Measurements from ENCODE around the gene DAB1. TPM values are rescaled to one million over a fixed set of nuclear protein-coding genes. Genes with fewer than 3 reads are reported as not detected.

The DAB1 gene
- total and polyA plus RNA-seq, 7 experiments from 2014 or later = 0.27 to 1.9 (median 0.43) TPM; not detected in 1

GRCh38 chr1:57294177-57294576, 129.7 kb downstream of the DAB1 start:
- Mint-ChIP-seq H3K4me1 (no peaks in the 10 kb centered on the region), H3K27me3 (peaks cover 0 to 11% (median 7%) of the 10 kb centered on the region in 5 donors), H3K27ac (no peak overlapping the region), H3K4me3 (no peak overlapping the region), H3K36me3 (no peaks in the 10 kb centered on the region), H3K9me3 (peaks cover 0 to 6% (median 0%) of the 10 kb centered on the region in 11 donors)
- ChIA-PET CTCF (interaction anchor here (0.7 kb wide), 2 partner anchors 33 to 220 kb away, joined by 4 to 6 read pairs; no protein-coding TSS in a partner anchor), POLR2A (no interaction called here)
- H3K27ac ChIP-seq (ENCODE audit: low read depth, low read length) = no peak overlapping the region
- H3K36me3 ChIP-seq (ENCODE audit: control insufficient read depth in 2 of 3, insufficient read depth in 3 of 3, low read length in 3 of 3) = no peaks in the 10 kb centered on the region
- intact Hi-C loops (cut with micrococcal nuclease) = no loop called here
- H3K9me3 ChIP-seq (ENCODE audit: control insufficient read depth in 2 of 3, low read length in 3 of 3) = no peaks in the 10 kb centered on the region
- DNase-seq (no peak), ATAC-seq (no peak)
- H3K4me3 ChIP-seq (ENCODE audit: low read length) = no peak overlapping the region
- no peaks in the 10 kb centered on the region for H3K4me1 ChIP-seq (ENCODE audit: control insufficient read depth in 2 of 2, insufficient read depth in 2 of 2, low read length in 2 of 2)
- no peaks in the 10 kb centered on the region for H3K27me3 ChIP-seq (ENCODE audit: control insufficient read depth in 2 of 2, insufficient read depth in 2 of 2, low read length in 2 of 2)

- DNase-seq (no peak), ATAC-seq (no peak)
- Mint-ChIP-seq H3K4me3 (no peak overlapping the region), H3K36me3 (no peaks in the 10 kb centered on the region), H3K27me3 (peaks cover 4 to 17% (median 12%) of the 10 kb centered on the region in 5 donors), H3K4me1 (no peaks in the 10 kb centered on the region), H3K27ac (no peak overlapping the region), H3K9me3 (peaks cover 0 to 6% (median 0%) of the 10 kb centered on the region in 11 donors)
- H3K9me3 ChIP-seq (ENCODE audit: control insufficient read depth in 2 of 3, low read length in 3 of 3) = no peaks in the 10 kb centered on the region
- H3K36me3 ChIP-seq (ENCODE audit: control insufficient read depth in 2 of 3, insufficient read depth in 3 of 3, low read length in 3 of 3) = no peaks in the 10 kb centered on the region
- no peaks in the 10 kb centered on the region for H3K27me3 ChIP-seq (ENCODE audit: control insufficient read depth in 2 of 2, insufficient read depth in 2 of 2, low read length in 2 of 2)
- no peak overlapping the region for H3K27ac ChIP-seq (ENCODE audit: low read depth, low read length)
- H3K4me1 ChIP-seq (ENCODE audit: control insufficient read depth in 2 of 2, insufficient read depth in 2 of 2, low read length in 2 of 2) = no peaks in the 10 kb centered on the region
- H3K4me3 ChIP-seq (ENCODE audit: low read length) = no peak overlapping the region
- ChIA-PET POLR2A (no interaction called here), CTCF (no interaction called here)
- intact Hi-C loops (cut with micrococcal nuclease) = no loop called here
These were observed 130.6 kb downstream of the DAB1 start for GRCh38 chr1:57293214-57293613.

- Mint-ChIP-seq H3K4me1 (no peaks in the 10 kb centered on the region), H3K27ac (no peak overlapping the region), H3K9me3 (peaks cover 0 to 6% (median 0%) of the 10 kb centered on the region in 11 donors), H3K36me3 (no peaks in the 10 kb centered on the region), H3K27me3 (peaks cover 6 to 25% (median 19%) of the 10 kb centered on the region in 5 donors), H3K4me3 (no peak overlapping the region)
- ChIA-PET POLR2A (no interaction called here), CTCF (no interaction called here)
- Histone ChIP-seq H3K4me1 (ENCODE audit: control insufficient read depth in 2 of 2, insufficient read depth in 2 of 2, low read length in 2 of 2) (no peaks in the 10 kb centered on the region), H3K9me3 (ENCODE audit: control insufficient read depth in 2 of 3, low read length in 3 of 3) (no peaks in the 10 kb centered on the region), H3K36me3 (ENCODE audit: control insufficient read depth in 2 of 3, insufficient read depth in 3 of 3, low read length in 3 of 3) (no peaks in the 10 kb centered on the region), H3K4me3 (ENCODE audit: low read length) (no peak overlapping the region), H3K27ac (ENCODE audit: low read depth, low read length) (no peak overlapping the region), H3K27me3 (ENCODE audit: control insufficient read depth in 2 of 2, insufficient read depth in 2 of 2, low read length in 2 of 2) (no peaks in the 10 kb centered on the region)
- intact Hi-C loops (cut with micrococcal nuclease) = no loop called here
- ATAC-seq = no peak
- DNase-seq = no peak
These were observed 134.1 kb downstream of the DAB1 start for GRCh38 chr1:57289781-57290180.

- Mint-ChIP-seq H3K36me3 (no peaks in the 10 kb centered on the region), H3K4me1 (peaks cover 0 to 2% (median 0%) of the 10 kb centered on the region in 7 donors), H3K4me3 (no peak overlapping the region), H3K9me3 (peaks cover 0 to 3% (median 0%) of the 10 kb centered on the region in 11 donors), H3K27ac (no peak overlapping the region), H3K27me3 (peaks cover 8 to 25% (median 14%) of the 10 kb centered on the region in 5 donors)
- ChIA-PET CTCF (no interaction called here), POLR2A (no interaction called here)
- Histone ChIP-seq H3K27me3 (ENCODE audit: control insufficient read depth in 2 of 2, insufficient read depth in 2 of 2, low read length in 2 of 2) (no peaks in the 10 kb centered on the region), H3K36me3 (ENCODE audit: control insufficient read depth in 2 of 3, insufficient read depth in 3 of 3, low read length in 3 of 3) (no peaks in the 10 kb centered on the region), H3K27ac (ENCODE audit: low read depth, low read length) (no peak overlapping the region), H3K4me1 (ENCODE audit: control insufficient read depth in 2 of 2, insufficient read depth in 2 of 2, low read length in 2 of 2) (no peaks in the 10 kb centered on the region), H3K9me3 (ENCODE audit: control insufficient read depth in 2 of 3, low read length in 3 of 3) (no peaks in the 10 kb centered on the region), H3K4me3 (ENCODE audit: low read length) (no peak overlapping the region)
- intact Hi-C loops (cut with micrococcal nuclease) = no loop called here
- no peak for DNase-seq
- no peak for ATAC-seq
These were observed 137.9 kb downstream of the DAB1 start for GRCh38 chr1:57285992-57286391.

GRCh38 chr1:57282411-57282810, 141.4 kb downstream of the DAB1 start:
- intact Hi-C loops (cut with micrococcal nuclease) = no loop called here
- peaks cover 0 to 2% (median 0%) of the 10 kb centered on the region in 11 donors for H3K9me3 Mint-ChIP-seq
- H3K4me1 ChIP-seq (ENCODE audit: control insufficient read depth in 2 of 2, insufficient read depth in 2 of 2, low read length in 2 of 2) = no peaks in the 10 kb centered on the region
- H3K36me3 Mint-ChIP-seq = no peaks in the 10 kb centered on the region
- no peak overlapping the region for H3K27ac ChIP-seq (ENCODE audit: low read depth, low read length)
- ChIA-PET CTCF (no interaction called here), POLR2A (no interaction called here)
- ATAC-seq = no peak
- H3K27ac Mint-ChIP-seq = no peak overlapping the region
- H3K27me3 Mint-ChIP-seq = peaks cover 2 to 17% (median 5%) of the 10 kb centered on the region in 5 donors
- H3K4me3 ChIP-seq (ENCODE audit: low read length) = no peak overlapping the region
- no peaks in the 10 kb centered on the region for H3K9me3 ChIP-seq (ENCODE audit: control insufficient read depth in 2 of 3, low read length in 3 of 3)
- no peaks in the 10 kb centered on the region for H3K27me3 ChIP-seq (ENCODE audit: control insufficient read depth in 2 of 2, insufficient read depth in 2 of 2, low read length in 2 of 2)
- H3K4me1 Mint-ChIP-seq = peaks cover 0 to 2% (median 0%) of the 10 kb centered on the region in 7 donors
- no peak for DNase-seq
- H3K36me3 ChIP-seq (ENCODE audit: control insufficient read depth in 2 of 3, insufficient read depth in 3 of 3, low read length in 3 of 3) = no peaks in the 10 kb centered on the region
- H3K4me3 Mint-ChIP-seq = no peak overlapping the region

- H3K9me3 Mint-ChIP-seq = no peaks in the 10 kb centered on the region
- Histone ChIP-seq H3K27me3 (ENCODE audit: control insufficient read depth in 2 of 2, insufficient read depth in 2 of 2, low read length in 2 of 2) (no peaks in the 10 kb centered on the region), H3K36me3 (ENCODE audit: control insufficient read depth in 2 of 3, insufficient read depth in 3 of 3, low read length in 3 of 3) (no peaks in the 10 kb centered on the region), H3K4me1 (ENCODE audit: control insufficient read depth in 2 of 2, insufficient read depth in 2 of 2, low read length in 2 of 2) (no peaks in the 10 kb centered on the region), H3K9me3 (ENCODE audit: control insufficient read depth in 2 of 3, low read length in 3 of 3) (no peaks in the 10 kb centered on the region), H3K27ac (ENCODE audit: low read depth, low read length) (no peak overlapping the region), H3K4me3 (ENCODE audit: low read length) (no peak overlapping the region)
- no peak for ATAC-seq
- no peak for DNase-seq
- peaks cover 0 to 2% (median 0%) of the 10 kb centered on the region in 7 donors for H3K4me1 Mint-ChIP-seq
- H3K27me3 Mint-ChIP-seq = peaks cover 2 to 13% (median 5%) of the 10 kb centered on the region in 5 donors
- CTCF ChIA-PET = no interaction called here
- no peaks in the 10 kb centered on the region for H3K36me3 Mint-ChIP-seq
- no peak overlapping the region for H3K4me3 Mint-ChIP-seq
- POLR2A ChIA-PET = no interaction called here
- intact Hi-C loops (cut with micrococcal nuclease) = no loop called here
- no peak overlapping the region for H3K27ac Mint-ChIP-seq
These were observed 142.5 kb downstream of the DAB1 start for GRCh38 chr1:57281324-57281723.

GRCh38 chr1:57279909-57280666, 143.8 kb downstream of the DAB1 start:
- Mint-ChIP-seq H3K27me3 (peaks cover 2 to 7% (median 5%) of the 10 kb centered on the region in 5 donors), H3K4me3 (no peak overlapping the region), H3K27ac (no peak overlapping the region), H3K36me3 (no peaks in the 10 kb centered on the region), H3K4me1 (peaks cover 0 to 2% (median 0%) of the 10 kb centered on the region in 7 donors), H3K9me3 (peaks cover 0 to 2% (median 0%) of the 10 kb centered on the region in 11 donors)
- H3K9me3 ChIP-seq (ENCODE audit: control insufficient read depth in 2 of 3, low read length in 3 of 3) = no peaks in the 10 kb centered on the region
- ChIA-PET POLR2A (interaction anchor here (0.7 kb wide), 1 partner anchor 30 kb away, joined by 3 read pairs; no protein-coding TSS in a partner anchor), CTCF (no interaction called here)
- no peaks in the 10 kb centered on the region for H3K4me1 ChIP-seq (ENCODE audit: control insufficient read depth in 2 of 2, insufficient read depth in 2 of 2, low read length in 2 of 2)
- no peak for DNase-seq
- intact Hi-C loops (cut with micrococcal nuclease) = no loop called here
- no peaks in the 10 kb centered on the region for H3K36me3 ChIP-seq (ENCODE audit: control insufficient read depth in 2 of 3, insufficient read depth in 3 of 3, low read length in 3 of 3)
- ATAC-seq = no peak
- no peaks in the 10 kb centered on the region for H3K27me3 ChIP-seq (ENCODE audit: control insufficient read depth in 2 of 2, insufficient read depth in 2 of 2, low read length in 2 of 2)
- no peak overlapping the region for H3K4me3 ChIP-seq (ENCODE audit: low read length)
- no peak overlapping the region for H3K27ac ChIP-seq (ENCODE audit: low read depth, low read length)
